Lower leg skin (tissue), 3 donors: ENCODE measurements around the gene PEA15.

Experiments
- CTCF ChIP-seq, 3 donors: fragments of 450-650 bp; IDR thresholded peaks; one replicate each; pipeline ENCODE4 v1.5.1; 2016; ENCODE audit warnings: antibody characterized with exemption in 3 of 3, mild to moderate bottlenecking in 3 of 3, moderate library complexity in 2 of 3
- POLR2A ChIP-seq, 2 donors: fragments of 450-650 bp; IDR thresholded peaks; one replicate each; pipeline ENCODE4 v1.6.1; 2016 to 2017; ENCODE audit warnings: antibody characterized with exemption in 2 of 2, mild to moderate bottlenecking in 1 of 2, moderate library complexity in 1 of 2

- TF ChIP-seq CTCF (IDR thresholded peaks at IDR 0.05) (no peak), POLR2A (IDR thresholded peaks at IDR 0.05) (no peak)
Observed at GRCh38 chr1:160162931-160163330, 42.3 kb upstream of the PEA15 start.
